NCI-H2081 treated with DMSO at 0.1 percent for 48 hours (cell line): ENCODE data around the gene SSTR5.

Experiments
- DNase-seq: peaks from one replicate; lab custom pipeline; 2025; lab: John Stamatoyannopoulos, UW

The SSTR5 gene

DNA sequence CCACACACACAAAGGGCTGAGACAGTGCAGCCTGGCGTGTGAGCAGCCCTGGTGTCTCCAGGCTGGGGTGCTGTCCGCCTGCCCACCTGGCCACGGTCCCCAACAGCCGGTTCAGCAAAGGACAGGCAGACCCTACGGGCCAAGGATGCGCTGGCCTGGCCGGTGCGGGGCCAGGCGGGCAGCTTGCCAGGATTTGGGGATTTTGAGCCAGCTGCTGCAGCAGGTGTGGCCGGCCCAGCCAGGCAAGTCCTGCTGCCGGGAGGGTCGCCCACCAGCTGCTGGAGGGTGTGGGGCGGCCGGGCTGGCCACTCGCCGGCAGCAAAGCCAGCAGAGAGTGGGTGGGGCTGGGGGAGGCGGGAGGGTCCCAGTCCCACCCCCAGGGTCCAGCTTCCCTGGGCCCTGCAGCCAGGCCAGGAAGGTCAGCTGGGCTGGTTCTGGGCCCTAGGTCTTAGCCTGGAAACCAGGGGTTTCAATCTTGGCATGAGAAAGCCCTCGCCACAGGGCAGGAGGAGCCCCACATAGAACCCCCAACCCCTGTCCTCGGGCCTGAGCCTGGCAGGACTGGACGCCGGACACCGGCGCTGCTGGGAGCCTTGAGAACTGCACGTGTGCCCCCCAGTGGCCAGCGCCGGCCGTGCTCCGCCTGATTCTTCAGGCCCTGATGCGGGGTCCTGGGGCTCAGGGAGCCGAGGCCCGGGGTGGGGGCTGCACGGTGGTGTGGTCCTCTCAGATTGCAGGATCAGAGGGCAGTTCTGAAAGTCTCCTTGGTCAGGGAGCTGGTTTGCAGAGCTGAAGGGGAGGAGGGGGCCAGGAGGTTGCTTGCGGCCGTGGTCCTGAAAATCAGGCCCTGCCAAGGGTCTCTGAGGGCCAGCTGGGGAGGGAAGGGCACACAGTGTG lies 17.6 kb upstream of the SSTR5 start:
- no peak for DNase-seq

DNA sequence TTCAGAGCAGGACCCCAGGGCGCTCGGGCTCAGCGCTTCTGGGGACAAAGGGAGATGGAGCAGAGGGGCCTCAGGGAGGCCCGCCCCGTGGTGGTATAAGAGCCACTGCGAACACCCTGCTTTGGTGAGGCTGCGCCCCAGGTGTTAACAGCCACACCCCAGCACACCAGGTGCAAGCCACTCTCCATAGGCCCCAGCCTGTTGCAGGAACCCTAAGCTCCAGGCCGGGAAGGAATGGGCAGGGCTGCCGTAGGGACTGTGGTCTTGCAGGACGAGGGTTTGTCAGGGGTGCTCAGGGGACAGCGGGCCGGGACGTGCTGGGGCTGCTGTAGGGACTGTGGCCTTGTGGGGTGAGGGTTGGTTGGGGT lies 17.0 kb upstream of the SSTR5 start:
- DNase-seq: no peak

DNA sequence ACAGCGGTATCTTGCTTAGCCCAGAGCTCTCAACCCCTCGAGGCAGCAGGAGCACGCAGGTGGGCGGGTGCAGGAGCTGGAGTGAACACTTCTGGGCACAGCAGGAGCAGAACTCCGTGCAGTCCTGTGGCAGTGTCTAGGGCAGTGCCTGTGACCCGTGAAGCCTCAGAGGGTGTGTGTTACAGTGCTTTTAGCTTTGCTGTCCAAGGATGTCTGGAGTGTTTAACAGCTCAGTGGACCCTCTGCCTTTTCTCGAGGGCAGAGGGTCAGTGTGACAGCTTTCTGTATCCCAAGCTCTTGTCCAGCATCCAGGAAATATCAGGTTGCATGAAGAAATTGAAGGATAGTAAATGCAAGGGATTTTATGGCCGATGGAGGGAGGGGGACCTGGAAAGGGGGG lies 16.4 kb upstream of the SSTR5 start:
- DNase-seq: no peak

DNA sequence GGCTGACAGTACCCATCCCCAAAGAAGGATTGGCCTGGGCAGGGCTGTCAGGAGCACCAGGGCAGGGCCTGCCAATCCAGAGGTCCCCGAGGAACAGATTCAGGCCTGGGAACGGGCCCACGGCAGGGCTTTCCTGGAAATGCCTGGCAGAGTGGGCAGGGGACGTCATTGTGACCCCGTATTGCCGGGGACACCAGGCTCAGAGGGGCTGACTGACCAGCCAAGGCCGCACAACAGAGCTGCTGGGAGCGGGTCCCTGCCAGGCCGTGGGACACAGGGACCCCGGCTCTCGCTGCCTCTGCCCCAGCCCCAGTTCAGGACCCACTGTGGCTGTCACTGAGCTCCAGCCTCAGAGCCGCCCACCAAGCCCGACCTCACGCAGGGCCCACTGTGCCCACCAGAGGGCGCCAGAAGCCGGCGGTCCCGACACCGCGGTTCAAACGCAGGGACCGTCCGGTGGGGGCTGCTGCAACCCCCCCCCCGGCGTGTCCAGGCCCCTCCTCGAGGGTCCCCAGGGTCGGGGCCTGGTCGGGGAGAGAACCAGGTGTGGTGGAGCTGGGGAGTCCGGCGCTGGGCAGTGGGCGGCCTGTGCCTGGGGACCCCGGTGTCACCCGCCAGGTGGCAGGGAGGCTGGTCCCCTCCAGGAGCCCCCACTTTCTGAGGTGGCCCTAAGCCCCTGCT lies 15.2 kb upstream of the SSTR5 start:
- no peak for DNase-seq

GRCh38 chr16:1058216-1058615 lies 14.3 kb upstream of the SSTR5 start:
- no peak for DNase-seq

DNA sequence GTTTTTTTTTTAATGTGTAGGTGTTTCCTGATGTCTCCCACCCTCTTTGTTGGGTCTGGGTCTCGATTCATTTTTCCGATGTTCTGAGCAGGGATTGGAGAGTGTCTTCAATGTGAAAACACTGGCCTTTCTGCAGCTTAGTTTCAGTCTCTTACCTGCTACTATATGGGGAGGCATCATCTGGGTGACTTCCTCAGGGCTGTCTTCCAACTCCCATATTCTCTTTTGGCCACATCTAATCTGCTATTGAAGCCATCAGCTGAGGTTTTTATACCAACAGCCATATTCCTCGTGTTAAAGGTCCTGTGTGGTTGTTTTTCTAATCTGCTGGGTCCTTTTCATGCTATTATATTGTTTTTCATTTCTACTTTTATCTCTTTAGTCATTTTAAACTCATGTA lies 13.2 kb upstream of the SSTR5 start:
- no peak for DNase-seq

GRCh38 chr16:1060416-1061340 lies 11.9 kb upstream of the SSTR5 start:
- no peak for DNase-seq

DNA sequence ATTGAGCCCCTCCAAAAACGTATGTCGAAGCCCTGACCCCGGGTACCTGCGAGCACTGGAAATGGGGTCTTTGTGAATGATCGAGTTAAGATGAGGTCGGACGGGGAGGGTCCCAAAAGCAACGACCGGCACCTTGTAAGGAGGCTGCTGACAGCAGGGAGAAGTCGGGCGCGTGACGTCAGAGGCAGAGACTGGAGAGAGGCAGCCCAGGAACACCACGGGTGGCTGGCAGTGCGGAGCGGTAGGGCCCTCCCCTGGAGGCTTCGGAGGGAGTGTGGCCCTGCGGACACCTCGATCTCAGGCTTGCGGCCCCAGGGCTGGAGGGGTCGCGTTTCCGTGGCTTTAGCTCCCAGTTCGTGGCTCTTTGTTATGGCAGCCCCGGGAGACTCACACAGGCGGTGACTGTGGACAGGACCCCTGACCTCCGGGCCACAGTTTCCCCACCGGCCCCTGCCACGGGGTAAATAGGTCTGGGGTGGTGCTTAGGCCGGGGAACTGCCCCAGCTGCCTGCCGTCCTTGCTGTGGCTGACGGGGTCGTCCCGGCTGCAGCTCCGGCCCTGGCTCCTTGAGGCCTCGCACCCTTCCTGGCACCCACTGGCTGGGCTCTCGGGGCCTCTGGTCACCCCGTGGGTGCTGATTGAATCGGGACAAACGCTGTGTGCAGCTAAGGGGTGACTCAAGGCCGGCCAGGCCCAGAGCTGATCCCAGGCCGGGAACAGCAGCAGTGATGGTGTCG lies 10.6 kb upstream of the SSTR5 start:
- DNase-seq: no peak

- no peak for DNase-seq
Measured at GRCh38 chr16:1062895-1063294, 9.7 kb upstream of the SSTR5 start.

DNA sequence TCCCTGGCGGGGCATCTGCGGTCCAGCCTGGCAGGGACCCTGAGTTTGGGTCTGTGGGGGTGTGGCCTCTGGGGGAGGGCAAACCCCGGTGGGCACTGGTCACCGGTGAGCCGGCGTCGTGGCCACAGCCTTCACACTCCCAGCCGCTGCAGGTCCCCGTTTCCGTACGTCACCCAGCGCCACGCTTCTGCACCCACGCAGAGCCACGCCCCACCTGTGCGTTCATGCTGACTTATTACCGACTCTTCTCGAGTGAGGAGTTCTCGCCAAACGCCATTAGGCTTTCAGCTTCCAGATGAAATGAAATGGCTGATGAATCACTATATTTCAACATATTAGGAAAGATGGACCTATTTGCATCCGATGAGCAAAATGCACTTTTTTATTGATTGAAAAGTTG lies 8.8 kb upstream of the SSTR5 start:
- DNase-seq: no peak

DNA sequence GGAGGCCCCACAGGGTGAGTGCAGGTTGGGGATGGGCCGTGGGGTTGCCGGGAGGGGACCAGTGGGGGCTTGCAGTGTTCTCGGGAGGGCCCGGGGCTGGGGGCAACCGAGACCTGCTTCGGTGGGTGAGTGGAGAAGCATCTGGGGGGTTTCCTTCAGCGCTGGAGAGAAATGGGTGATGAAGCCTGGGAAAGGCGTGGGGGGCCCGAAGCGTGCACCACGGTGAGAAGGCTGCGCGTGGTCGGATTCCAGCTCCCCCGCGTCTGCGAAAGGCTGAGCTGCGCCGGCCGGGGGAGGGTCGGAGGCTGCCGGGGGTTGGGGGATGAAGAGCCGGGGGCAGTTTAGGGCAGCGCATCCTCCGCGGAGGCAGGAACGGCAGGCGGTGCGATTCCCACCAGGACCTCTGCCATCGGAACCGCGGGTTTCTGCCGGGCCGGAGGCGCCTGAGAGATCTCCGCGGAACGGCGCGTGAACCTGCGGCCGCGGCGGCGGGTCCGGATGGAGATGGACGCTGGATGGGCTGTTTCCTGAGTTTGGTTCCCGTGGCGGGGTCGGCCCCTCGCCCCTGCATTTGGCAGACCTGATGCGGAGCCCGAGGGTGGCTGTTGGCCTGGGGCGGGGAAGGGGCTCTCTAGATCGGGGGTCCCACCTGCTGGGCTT lies 6.9 kb upstream of the SSTR5 start:
- no peak for DNase-seq

GRCh38 chr16:1066584-1067172 lies 5.9 kb upstream of the SSTR5 start:
- no peak for DNase-seq

GRCh38 chr16:1067629-1068028 lies 4.9 kb upstream of the SSTR5 start:
- DNase-seq: no peak

DNA sequence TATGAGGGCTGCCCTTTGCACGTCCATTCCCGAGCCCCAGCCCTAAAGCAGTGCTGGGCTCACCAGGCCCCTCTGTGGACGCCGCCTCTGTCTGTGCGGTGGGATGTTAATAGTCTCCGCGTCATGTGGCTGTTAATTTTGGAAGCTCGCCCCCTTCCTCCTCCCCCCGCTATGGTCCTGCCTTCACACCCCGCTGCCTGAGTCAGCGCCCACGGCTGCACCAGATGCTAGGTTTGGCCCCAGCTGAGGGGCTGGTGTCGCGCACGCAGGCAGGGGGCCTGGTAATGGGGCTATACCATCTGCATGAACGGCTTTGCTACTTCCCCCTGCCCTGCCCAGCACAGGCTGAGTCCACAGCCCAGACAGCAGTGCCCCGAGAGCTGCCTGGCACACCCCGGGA lies 4.1 kb upstream of the SSTR5 start:
- DNase-seq: no peak

DNA sequence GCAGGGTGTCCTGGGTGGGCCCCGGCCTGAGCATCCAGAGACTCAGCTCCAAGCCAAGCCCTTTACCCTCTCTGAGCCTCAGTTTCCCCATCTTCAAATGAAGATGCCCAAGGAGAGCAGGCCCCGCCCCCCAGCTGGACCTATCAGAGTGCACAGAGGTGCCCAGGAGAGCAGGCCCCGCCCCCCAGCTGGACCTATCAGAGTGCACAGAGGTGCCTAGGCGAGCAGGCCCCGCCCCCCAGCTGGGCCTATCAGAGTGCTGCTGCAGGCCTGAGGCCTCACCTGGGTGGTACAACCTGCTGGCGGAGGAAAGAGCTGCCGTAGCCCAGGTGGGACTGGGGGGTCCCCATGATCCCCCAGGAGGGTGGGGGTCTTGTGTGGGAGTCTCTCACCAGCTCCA lies 3.4 kb upstream of the SSTR5 start:
- no peak for DNase-seq

- no peak for DNase-seq
Measured at GRCh38 chr16:1070084-1070863, 2.3 kb upstream of the SSTR5 start.

GRCh38 chr16:1070864-1071408 lies 1.6 kb upstream of the SSTR5 start:
- no peak for DNase-seq

GRCh38 chr16:1071561-1072225 lies 854 bp upstream of the SSTR5 start:
- no peak for DNase-seq

DNA sequence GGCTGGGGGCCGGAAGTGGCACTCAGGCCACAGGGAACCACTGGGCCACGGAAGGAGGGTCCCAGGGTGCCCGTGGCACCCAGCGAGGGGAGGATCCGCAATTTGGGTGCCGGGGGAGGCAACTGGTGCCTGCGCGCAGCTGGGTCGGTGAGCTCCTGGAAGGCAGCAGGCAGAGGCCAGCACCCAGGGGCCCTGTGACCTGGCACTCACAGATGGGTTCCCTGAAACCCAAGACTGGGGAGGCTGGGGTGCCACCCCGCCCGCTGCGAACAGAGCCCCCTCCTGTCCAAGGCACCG lies 663 bp downstream of the SSTR5 start:
- DNase-seq: no peak
